Measurements from ENCODE around the gene FBXL3.

DNA sequence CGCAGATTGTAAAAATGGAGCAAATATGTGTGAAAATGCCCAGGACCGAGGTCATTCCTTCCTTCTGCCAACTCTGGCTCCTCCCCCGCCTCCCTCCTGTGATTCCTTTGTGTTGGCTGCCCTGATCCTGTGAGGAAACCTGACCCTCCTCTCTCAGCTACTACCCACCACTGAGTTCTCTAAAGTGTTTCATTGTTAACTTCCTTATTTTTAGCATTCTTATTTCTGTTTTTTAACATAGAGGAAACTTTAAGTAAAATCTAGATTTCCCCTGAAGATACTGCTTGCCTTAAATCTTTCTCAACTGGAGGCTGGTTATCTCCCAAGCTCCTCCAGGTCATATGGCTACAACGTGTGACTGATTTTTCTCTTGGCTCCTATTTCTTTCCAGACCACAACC is 21.7 kb upstream of the FBXL3 start:
- TF ChIP-seq RFX5 (IDR thresholded peaks at IDR 0.05) (no peak), EP300 (IDR thresholded peaks at IDR 0.05) (no peak), POLR2A (IDR thresholded peaks at IDR 0.05; ENCODE audit: low read length) (no peak), MYC (IDR thresholded peaks at IDR 0.05; ENCODE audit: borderline replicate concordance, low read length) (no peak), NR3C1 (IDR thresholded peaks at IDR 0.05) (no peak), MAZ (IDR thresholded peaks at IDR 0.05; ENCODE audit: borderline replicate concordance, low read depth, low read length) (no peak), CEBPB (IDR thresholded peaks at IDR 0.05) (no peak), MAFK (IDR thresholded peaks at IDR 0.05; ENCODE audit: partially characterized antibody) (no peak), ZC3H11A (IDR thresholded peaks at IDR 0.05) (no peak)
- TF ChIP-seq, protein P1, sequence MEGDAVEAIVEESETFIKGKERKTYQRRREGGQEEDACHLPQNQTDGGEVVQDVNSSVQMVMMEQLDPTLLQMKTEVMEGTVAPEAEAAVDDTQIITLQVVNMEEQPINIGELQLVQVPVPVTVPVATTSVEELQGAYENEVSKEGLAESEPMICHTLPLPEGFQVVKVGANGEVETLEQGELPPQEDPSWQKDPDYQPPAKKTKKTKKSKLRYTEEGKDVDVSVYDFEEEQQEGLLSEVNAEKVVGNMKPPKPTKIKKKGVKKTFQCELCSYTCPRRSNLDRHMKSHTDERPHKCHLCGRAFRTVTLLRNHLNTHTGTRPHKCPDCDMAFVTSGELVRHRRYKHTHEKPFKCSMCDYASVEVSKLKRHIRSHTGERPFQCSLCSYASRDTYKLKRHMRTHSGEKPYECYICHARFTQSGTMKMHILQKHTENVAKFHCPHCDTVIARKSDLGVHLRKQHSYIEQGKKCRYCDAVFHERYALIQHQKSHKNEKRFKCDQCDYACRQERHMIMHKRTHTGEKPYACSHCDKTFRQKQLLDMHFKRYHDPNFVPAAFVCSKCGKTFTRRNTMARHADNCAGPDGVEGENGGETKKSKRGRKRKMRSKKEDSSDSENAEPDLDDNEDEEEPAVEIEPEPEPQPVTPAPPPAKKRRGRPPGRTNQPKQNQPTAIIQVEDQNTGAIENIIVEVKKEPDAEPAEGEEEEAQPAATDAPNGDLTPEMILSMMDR (IDR thresholded peaks at IDR 0.05): no peak
- TF ChIP-seq, protein P2, sequence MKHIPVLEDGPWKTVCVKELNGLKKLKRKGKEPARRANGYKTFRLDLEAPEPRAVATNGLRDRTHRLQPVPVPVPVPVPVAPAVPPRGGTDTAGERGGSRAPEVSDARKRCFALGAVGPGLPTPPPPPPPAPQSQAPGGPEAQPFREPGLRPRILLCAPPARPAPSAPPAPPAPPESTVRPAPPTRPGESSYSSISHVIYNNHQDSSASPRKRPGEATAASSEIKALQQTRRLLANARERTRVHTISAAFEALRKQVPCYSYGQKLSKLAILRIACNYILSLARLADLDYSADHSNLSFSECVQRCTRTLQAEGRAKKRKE (CRISPR knock-in tag; IDR thresholded peaks at IDR 0.05; ENCODE audit: low read depth): no peak
- TF ChIP-seq, protein P3, sequence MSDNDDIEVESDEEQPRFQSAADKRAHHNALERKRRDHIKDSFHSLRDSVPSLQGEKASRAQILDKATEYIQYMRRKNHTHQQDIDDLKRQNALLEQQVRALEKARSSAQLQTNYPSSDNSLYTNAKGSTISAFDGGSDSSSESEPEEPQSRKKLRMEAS (IDR thresholded peaks at IDR 0.05): no peak
- TF ChIP-seq, protein P4, sequence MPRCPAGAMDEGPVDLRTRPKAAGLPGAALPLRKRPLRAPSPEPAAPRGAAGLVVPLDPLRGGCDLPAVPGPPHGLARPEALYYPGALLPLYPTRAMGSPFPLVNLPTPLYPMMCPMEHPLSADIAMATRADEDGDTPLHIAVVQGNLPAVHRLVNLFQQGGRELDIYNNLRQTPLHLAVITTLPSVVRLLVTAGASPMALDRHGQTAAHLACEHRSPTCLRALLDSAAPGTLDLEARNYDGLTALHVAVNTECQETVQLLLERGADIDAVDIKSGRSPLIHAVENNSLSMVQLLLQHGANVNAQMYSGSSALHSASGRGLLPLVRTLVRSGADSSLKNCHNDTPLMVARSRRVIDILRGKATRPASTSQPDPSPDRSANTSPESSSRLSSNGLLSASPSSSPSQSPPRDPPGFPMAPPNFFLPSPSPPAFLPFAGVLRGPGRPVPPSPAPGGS (IDR thresholded peaks at IDR 0.05): no peak
